NCI-H146 treated with DMSO at 0.1 percent for 48 hours (cell line): Measurements from ENCODE around the gene MOV10L1.

Source experiments
- DNase-seq: peaks from one replicate; lab custom pipeline; 2025; ENCODE audit not compliant: unreplicated experiment; lab: John Stamatoyannopoulos, UW

MOV10L1 gene

GRCh38 chr22:50089682-50090411, at the start of gene MOV10L1:
TSS of gene MOV10L1 (plus strand) at chr22:50090006. CDS start at chr22:50090089, 83 bp downstream.
- no peak for DNase-seq

- DNase-seq, result no peak
Observed at GRCh38 chr22:50040717-50041116, 49.1 kb upstream of the MOV10L1 start.

DNA sequence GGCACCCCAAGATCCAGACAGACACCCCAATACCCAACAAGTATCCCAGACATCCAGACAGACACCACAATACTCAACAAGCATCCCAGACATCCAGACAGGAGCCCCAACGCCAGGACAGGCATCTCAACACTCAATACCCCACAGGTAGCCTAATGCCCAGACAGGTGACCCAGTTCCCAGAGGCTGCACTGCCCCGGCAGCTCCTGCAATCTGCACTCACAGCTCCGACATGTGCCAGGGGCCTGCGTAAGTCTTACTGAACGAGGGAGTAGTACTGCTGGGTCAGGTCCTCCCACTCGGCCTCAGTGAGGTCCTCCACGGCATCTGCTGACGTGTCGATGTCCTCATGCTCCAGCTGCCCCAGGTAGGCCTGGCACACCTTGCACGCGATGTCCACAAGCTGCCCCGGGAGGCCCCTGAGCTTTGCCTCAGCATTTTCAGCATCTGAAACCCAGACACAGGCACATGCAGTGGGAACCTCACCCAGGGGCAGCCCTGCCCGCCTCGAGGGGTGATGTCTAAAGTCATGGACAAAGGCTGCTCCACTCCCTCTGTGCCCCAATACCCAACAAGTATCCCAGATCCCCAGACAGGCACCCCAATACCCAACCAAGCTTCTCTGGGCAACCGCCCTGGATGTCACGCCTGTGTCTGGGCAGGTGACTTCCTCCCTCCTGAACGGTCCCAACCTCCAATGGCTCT, 48.3 kb upstream of the MOV10L1 start:
- DNase-seq, result no peak

GRCh38 chr22:50044485-50045118, 45.2 kb upstream of the MOV10L1 start:
- DNase-seq, result no peak

DNA sequence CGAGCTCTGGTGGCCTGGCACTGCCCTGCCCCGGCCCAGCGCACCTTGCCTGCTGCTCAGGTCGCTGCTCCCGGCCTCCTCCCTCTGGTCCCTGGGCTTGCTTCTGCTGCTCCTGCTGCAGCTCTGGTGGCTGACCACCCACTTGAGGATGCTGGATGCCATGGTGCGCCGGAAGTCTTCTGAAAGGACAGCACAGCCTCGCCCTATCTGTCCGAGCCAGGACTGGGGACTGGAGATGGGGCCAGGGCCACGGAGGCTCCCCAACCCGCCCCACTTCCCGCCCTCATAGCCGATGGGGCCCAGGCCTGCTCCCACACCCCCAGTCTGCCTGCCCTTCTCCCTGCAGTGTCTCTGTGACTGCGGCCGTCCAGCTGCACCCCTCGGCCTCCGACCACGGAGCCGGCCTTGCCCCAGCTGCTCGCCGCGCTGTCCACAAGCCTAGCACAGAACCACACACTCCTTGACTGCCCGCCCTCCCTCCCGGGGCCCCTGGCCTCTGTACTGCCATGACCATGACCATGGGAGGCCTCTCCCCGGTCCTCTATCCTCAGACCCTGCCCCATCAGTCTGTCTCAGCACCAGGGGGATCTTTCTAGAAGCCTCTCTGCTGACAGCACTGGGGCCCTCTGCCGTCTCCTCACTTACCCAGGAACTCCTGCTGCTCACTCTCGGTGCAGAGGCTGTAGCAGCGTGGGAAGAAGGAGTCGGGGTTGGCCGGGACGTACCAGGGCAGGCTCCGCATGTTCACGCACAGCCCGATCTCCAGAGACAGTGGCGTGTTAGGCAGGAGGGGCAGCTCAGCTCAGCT, 44.4 kb upstream of the MOV10L1 start:
- DNase-seq, result no peak

- no peak for DNase-seq
Observed at GRCh38 chr22:50046019-50046415, 43.8 kb upstream of the MOV10L1 start.

DNA sequence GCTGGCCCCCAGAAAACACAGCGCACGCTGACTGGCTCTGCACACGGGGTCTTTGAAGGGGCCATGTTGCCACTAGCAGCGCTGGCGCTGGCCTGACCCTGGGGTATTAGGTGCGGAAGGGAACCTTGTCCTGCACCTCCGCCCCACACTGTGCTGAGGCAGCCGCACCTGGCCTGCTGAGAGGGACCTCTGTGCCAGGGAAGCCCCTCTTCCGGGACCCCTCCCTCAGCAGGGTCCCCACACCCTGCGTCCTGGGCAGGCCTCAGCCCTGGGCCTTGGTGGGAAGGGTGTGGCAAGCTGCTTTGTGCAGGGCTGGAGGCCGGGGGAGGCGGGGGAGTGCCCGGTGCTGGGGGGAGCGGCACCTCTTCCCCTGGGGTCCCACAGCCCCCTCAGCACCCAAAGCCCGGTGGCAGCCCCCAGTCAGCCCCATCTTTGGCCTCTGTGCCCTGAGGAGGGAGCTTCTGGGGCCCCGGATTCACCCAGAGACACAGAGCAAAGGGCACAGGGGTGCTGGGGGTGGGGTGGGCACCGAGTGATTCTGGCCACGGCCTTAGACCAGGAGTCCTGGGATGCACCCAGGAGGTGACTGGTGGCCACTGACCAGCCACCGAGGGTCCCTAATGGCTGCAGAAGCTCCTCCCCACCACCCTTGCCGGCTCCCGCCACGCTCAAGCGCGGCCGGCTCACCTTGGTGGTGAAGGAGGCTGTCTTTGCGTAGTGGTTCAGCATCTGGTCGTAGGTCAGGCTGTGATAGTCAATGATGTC, 43.1 kb upstream of the MOV10L1 start:
- no peak for DNase-seq

- DNase-seq, result no peak
Observed at GRCh38 chr22:50047346-50047745, 42.5 kb upstream of the MOV10L1 start.

- no peak for DNase-seq
Observed at GRCh38 chr22:50048061-50048765, 41.6 kb upstream of the MOV10L1 start.

DNA sequence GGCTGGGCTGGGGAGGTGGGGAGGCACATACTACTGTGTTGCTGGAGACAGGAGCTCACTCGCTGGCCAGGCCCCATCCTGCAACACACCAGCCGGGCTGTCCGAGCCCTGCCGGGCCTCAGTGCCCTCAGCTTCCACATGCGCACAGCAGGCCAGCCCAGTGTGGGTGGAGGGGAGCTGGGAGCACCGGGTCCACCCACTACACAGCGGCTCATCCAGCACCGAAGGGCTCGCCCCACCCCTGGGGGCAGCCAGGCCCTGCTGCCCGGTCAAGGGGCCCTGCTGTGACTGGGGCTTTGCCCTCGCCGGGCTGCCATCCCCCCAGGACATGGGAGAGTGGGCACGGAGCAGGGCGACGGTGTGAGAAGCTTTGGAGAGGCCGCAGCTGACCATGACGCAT, 41.0 kb upstream of the MOV10L1 start:
- DNase-seq, result no peak

DNA sequence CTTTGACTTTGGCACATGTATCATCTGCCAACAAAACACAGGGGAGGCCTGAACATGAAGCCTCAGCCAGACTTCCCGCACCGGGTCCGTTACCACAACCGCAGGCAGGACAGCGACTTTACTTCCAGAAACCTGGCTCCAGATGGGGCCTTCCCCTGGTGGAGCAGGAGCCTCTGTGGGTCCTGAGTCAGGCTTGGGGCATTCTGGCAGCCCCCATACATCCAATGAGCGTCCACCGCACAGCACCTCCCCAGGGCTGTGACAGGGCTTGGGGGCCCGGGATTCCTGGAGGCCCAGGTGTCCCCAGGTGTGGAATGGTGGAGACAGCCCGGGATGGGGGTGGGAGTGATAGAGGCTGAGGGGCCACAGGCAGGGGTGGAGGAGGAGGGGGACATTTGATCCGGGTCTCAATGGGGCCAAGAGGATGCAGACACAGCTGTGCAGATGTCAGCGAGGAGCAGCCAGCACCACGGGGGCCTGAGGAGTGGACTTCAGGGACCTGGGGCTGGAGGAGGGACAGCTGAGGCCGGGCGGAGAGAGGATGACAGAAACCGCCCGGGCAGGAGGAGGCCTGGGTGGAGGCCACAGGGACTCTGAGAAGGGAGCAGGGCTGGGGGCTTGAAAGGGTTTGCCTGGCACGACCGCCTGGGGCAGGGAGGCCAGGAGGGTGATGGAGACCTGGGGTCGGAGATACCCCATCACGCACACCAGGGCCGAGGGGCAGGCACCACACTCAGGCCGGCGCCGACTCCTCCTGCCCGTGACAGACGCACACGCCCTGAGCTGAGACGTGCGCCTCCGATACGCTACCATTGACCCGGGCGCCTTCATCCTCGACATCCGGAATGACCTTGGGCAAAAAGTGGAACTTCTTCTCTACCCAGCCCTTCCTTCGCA, 40.3 kb upstream of the MOV10L1 start:
- no peak for DNase-seq

- no peak for DNase-seq
Observed at GRCh38 chr22:50051930-50052329, 37.9 kb upstream of the MOV10L1 start.

GRCh38 chr22:50053861-50054260, 35.9 kb upstream of the MOV10L1 start:
- DNase-seq, result no peak

DNA sequence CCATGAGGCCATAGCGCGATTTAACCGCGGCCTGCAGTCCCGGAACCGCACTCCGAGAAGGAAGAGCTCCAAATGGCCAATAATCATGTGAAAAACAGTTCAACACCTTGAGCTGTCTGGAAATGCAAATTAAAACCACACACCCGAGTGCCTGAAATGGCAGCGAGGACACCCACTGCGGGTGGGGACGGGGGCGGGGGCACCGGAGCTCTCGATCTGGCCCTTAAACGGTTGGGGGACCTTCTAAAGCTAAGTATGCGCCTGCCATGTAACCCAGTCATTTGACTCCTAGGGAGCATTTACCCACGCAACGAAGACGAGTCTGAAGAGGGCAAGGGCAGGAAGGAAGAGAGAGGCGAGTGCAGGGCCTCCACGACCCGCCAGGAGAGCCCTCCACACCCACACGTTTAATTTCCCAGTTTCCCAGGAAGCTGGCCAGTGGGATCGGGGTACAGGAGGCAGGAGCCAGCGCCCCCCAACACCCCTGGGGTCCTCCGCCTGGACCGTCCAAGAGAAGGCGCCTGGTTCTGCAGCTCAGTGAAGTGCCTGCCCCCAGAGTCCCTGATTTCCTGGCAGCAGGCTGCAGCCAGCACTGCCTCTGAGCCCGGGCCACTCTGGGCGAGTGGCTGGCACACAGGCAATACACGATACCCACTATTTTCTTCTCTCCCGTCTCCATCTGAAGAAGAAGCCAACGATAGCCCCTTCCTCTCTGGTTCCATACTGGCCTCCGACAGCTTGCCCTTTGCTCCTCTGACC, 33.4 kb upstream of the MOV10L1 start:
- no peak for DNase-seq

DNA sequence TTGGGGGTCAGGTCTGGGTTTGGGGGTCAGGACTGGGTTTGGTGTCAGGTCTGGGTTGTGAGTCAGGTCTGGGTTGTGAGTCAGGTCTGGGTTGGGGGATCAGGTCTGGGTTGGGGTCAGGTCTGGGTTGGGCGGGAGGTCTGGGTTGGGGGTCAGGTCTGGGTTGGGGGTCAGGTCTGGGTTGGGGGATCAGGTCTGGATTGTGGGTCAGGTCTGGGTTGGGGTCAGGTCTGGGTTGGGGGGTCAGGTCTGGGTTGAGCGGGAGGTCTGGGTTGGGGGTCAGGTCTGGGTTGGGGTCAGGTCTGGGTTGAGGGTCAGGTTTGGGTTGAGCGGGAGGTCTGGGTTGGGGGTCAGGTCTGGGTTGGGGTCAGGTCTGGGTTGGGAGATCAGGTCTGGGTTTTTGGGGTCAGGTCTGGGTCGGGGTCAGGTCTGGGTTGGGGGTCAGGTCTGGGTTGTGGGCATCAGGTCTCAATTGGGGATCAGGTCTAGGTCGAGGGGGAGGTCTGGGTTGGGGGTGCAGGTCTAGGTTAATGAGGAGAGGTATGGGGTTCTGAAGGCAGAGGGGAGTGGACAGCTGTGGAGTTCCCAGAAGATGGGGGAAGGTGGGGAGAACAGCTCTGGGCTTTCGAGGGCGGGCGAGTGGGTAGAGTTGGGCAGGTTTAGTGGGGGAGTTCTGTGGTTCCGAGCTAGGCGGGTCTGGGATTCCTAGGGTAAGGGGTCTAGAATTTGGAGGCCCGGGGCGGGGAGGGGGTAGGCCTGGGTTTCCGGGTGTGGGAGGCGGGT, 32.3 kb upstream of the MOV10L1 start:
- DNase-seq, result no peak

DNA sequence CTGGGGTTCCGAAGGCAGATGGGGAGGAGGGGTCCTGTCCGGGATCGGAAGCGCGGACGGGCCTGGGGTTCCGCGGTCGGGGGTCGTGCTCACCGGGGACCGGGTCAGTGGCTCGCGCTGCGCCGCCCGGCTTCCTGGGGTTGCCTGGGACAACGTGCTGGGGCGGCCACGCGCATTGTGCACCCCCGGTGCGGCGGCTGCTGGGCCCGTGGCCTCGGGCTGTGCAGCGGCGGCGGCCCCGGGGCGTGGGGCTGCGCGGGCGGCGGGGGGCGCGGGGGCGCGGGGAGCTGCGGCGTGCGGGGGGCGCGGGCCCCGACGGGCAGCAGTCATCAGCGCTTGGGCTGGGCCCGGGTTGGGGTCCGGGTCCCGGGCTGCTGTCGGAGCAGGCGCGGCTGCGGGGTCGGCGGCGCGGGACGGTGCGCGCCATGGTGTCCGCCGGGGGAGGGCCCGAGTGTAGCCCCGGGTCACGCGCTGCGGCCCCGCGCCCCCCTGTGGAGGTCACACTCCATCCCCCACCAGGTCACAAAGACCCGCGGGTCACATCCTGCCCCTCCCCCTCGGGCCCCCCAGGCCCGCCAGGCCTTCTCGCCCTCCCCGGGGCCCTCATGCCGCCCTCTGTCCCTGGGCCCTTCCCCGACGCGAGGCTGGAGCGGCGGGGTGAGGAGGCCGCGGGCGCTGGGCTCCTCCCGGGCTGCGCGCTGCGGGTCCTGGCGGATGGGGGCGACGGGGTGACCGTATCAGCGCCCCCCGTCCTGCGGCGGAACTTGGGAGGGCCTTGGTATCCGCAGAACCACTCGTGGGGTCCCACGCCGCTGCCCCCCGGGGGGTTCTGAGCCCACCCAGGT, 31.5 kb upstream of the MOV10L1 start, which contains the start of gene TTLL8:
Gene TTLL8, minus strand, starts transcription at position 238 of the 845 bp plus-strand sequence.
- DNase-seq, result no peak
